ENCODE measurements around the gene STXBP5.

- TF ChIP-seq, protein P1, sequence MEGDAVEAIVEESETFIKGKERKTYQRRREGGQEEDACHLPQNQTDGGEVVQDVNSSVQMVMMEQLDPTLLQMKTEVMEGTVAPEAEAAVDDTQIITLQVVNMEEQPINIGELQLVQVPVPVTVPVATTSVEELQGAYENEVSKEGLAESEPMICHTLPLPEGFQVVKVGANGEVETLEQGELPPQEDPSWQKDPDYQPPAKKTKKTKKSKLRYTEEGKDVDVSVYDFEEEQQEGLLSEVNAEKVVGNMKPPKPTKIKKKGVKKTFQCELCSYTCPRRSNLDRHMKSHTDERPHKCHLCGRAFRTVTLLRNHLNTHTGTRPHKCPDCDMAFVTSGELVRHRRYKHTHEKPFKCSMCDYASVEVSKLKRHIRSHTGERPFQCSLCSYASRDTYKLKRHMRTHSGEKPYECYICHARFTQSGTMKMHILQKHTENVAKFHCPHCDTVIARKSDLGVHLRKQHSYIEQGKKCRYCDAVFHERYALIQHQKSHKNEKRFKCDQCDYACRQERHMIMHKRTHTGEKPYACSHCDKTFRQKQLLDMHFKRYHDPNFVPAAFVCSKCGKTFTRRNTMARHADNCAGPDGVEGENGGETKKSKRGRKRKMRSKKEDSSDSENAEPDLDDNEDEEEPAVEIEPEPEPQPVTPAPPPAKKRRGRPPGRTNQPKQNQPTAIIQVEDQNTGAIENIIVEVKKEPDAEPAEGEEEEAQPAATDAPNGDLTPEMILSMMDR (conservative IDR thresholded peaks at IDR 0.05), result no peak
- no peak for TF ChIP-seq ZFX (IDR thresholded peaks at IDR 0.05)
Observed at GRCh38 chr6:147345902-147346301, 141.7 kb downstream of the STXBP5 start.
